Caco-2 (cell line): ENCODE measurements around the gene LIPH. TPM values are rescaled to one million over a fixed set of nuclear protein-coding genes. Genes with fewer than 3 reads are reported as not detected.

ENCODE experiments used
- BruUV-seq: library from RNA; stranded (reverse); fragments of 400-500 nt; replicated peaks from 2 replicates; lab custom pipeline; 2021; lab: Mats Ljungman, UMichigan
- CTCF ChIA-PET: fragments of 300-600 bp; sonication (Branson Sonifier 250); formaldehyde crosslinking; loops from one replicate; lab custom pipeline; 2022; ENCODE audit warnings: antibody characterized with exemption; lab: Charles Lee
- POLR2A ChIA-PET: fragments of 300-600 bp; sonication (Branson Sonifier 250); formaldehyde crosslinking; loops from one replicate; lab custom pipeline; 2022; ENCODE audit warnings: antibody characterized with exemption; lab: Charles Lee
- DNase-seq, 2 experiments: peaks; one replicate each; pipeline versions ENCODE4 v3.0.0 to v3.0.0-alpha.2; 2020 to 2022
- H3K27me3 ChIP-seq: replicated peaks from 2 replicates; pipeline ENCODE4 v1.6.0; 2011; ENCODE audit warnings: low read length; ENCODE audit not compliant: control insufficient read depth, insufficient read depth
- H3K36me3 ChIP-seq: 2 replicates; pipeline ENCODE4 v1.5.1; 2011; ENCODE audit warnings: low read length; ENCODE audit not compliant: control insufficient read depth, insufficient read depth
- H3K4me1 ChIP-seq: fragments of 250-450 bp; sonication (Bioruptor Pico); 2 replicates; pipeline ENCODE4 v1.5.1; 2020; ENCODE audit warnings: mild to moderate bottlenecking
- H3K4me3 ChIP-seq: 2 replicates; pipeline ENCODE4 v1.5.1; 2011; ENCODE audit warnings: low read depth, mild to moderate bottlenecking, control low read depth, low read length
- H3K9me3 ChIP-seq: fragments of 250-450 bp; sonication (Bioruptor Pico); 2 replicates; pipeline ENCODE4 v1.5.1; 2020; ENCODE audit warnings: mild to moderate bottlenecking, moderate library complexity
- H3K27ac Mint-ChIP-seq: one replicate; pipeline ENCODE4 v1.8.0; 2022; ENCODE audit warnings: mixed read lengths; ENCODE audit not compliant: unreplicated experiment
- H3K27me3 Mint-ChIP-seq: one replicate; pipeline ENCODE4 v1.8.0; 2022; ENCODE audit warnings: mixed read lengths; ENCODE audit not compliant: insufficient read depth, unreplicated experiment
- H3K36me3 Mint-ChIP-seq: one replicate; pipeline ENCODE4 v1.8.0; 2022; ENCODE audit warnings: mild to moderate bottlenecking, mixed read lengths; ENCODE audit not compliant: insufficient read depth, unreplicated experiment
- H3K4me1 Mint-ChIP-seq: one replicate; pipeline ENCODE4 v1.8.0; 2022; ENCODE audit warnings: low read depth, mixed read lengths; ENCODE audit not compliant: unreplicated experiment
- H3K4me3 Mint-ChIP-seq: one replicate; pipeline ENCODE4 v1.8.0; 2022; ENCODE audit warnings: mild to moderate bottlenecking, moderate library complexity, mixed read lengths; ENCODE audit not compliant: unreplicated experiment
- H3K9me3 Mint-ChIP-seq: one replicate; pipeline ENCODE4 v1.8.0; 2022; ENCODE audit warnings: mixed read lengths; ENCODE audit not compliant: unreplicated experiment
- intact Hi-C: fragments of 100-400 bp; cut with micrococcal nuclease; formaldehyde crosslinking; loops from one replicate; pipeline ENCODE4 v1.10.0; 2022; ENCODE audit not compliant: unreplicated experiment
- total RNA-seq: library from RNA; stranded (reverse); gene quantifications from 2 replicates; pipeline ENCODE4 v1.2.3, GENCODE V29; 2022
- TF ChIP-seq, protein P1 (sequence below), 2 experiments: fragments of 200-600 bp in 1 of 2; IDR thresholded peaks; 1 replicate in 1 of 2; 2 replicates in 1 of 2; pipeline versions ENCODE4 v1.5.1 to v1.8.0; 2011 to 2022; ENCODE audit warnings: antibody characterized with exemption in 1 of 2, control low read depth in 1 of 2, inconsistent platforms in 1 of 2, low read depth in 1 of 2, low read length in 1 of 2, mild to moderate bottlenecking in 1 of 2, moderate library complexity in 1 of 2; ENCODE audit not compliant: insufficient read depth in 1 of 2, severe bottlenecking in 1 of 2, unreplicated experiment in 1 of 2

LIPH gene
- total RNA-seq, 1 experiment from 2014 or later, result 6.1 TPM

DNA sequence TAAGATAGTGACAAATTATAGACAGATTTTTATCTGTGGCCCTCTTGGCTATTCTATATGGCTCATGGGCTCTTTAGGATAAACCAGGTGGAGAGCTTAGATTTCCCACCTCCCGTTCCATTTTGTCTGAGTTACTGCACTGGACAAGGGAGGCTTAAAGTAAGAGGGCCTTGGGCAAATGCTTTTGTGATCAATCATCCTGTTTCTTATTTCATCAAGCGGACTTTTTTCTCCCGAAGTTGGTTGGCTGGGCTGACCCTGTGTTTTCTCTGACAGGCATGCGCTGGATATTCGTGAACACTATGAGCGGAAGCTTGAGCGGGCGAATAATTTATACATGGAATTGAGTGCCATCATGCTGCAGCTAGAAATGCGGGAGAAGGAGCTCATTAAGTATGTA lies 86.9 kb downstream of the LIPH start:
- Mint-ChIP-seq H3K36me3 (peaks cover 10% of the 10 kb centered on the region), H3K9me3 (no peaks in the 10 kb centered on the region), H3K4me1 (no peaks in the 10 kb centered on the region), H3K27me3 (no peaks in the 10 kb centered on the region), H3K27ac (no peak overlapping the region), H3K4me3 (no peak overlapping the region)
- ChIA-PET POLR2A (no interaction called here), CTCF (no interaction called here)
- Histone ChIP-seq H3K9me3 (no peaks in the 10 kb centered on the region), H3K27me3 (no peaks in the 10 kb centered on the region), H3K36me3 (no peaks in the 10 kb centered on the region), H3K4me3 (no peak overlapping the region), H3K4me1 (no peaks in the 10 kb centered on the region)
- TF ChIP-seq, protein P1, sequence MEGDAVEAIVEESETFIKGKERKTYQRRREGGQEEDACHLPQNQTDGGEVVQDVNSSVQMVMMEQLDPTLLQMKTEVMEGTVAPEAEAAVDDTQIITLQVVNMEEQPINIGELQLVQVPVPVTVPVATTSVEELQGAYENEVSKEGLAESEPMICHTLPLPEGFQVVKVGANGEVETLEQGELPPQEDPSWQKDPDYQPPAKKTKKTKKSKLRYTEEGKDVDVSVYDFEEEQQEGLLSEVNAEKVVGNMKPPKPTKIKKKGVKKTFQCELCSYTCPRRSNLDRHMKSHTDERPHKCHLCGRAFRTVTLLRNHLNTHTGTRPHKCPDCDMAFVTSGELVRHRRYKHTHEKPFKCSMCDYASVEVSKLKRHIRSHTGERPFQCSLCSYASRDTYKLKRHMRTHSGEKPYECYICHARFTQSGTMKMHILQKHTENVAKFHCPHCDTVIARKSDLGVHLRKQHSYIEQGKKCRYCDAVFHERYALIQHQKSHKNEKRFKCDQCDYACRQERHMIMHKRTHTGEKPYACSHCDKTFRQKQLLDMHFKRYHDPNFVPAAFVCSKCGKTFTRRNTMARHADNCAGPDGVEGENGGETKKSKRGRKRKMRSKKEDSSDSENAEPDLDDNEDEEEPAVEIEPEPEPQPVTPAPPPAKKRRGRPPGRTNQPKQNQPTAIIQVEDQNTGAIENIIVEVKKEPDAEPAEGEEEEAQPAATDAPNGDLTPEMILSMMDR (IDR thresholded peaks at IDR 0.05; ENCODE audit: insufficient read depth in 1 of 2, low read depth in 1 of 2, low read length in 1 of 2, severe bottlenecking in 1 of 2, unreplicated experiment in 1 of 2), result no peak
- no peak for DNase-seq
- no TSS peak for BruUV-seq
- intact Hi-C loops, result no loop called here

DNA sequence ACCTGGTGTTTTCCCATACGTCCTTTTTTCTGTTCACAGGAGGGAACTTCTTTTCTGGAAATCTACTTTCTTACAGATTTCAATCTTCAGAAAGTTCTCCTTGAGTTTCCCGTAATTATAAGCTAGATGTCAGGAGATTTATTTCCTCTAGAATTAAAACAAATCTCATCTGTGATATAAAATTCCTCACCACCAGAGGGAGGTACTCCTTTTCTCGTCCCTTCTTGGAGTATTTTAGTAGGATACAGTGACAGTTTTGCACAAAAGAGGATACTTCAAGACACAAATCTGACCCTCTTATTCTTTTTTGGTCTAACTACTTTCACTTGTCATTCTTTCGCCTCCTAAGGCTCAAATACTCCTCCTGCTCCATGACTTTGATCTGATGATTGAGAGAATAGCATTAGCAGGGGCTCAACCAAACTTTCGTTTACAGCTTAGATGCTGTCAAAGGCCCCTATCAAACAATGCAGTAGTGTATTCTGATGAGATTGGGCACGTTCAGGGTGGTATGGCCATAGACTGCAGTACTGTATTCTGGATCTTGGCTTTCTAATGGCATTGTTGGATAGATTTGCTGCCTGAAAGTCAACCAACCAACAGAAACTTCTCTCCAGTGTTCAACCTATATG lies 91.6 kb downstream of the LIPH start:
- peak in 1 of 2 experiments; percentile 34 for DNase-seq
- Histone ChIP-seq H3K4me1 (no peaks in the 10 kb centered on the region), H3K4me3 (no peak overlapping the region), H3K27me3 (no peaks in the 10 kb centered on the region), H3K36me3 (no peaks in the 10 kb centered on the region), H3K9me3 (no peaks in the 10 kb centered on the region)
- no peak overlapping the region for H3K27ac Mint-ChIP-seq
- peaks cover 11% of the 10 kb centered on the region for H3K36me3 Mint-ChIP-seq
- intact Hi-C loops, result loop anchor here (1.0 to 5.0 kb wide), 4 partner anchors 38 to 116 kb away; partner anchors contain the start of gene TMEM41A
- no peak overlapping the region for H3K4me3 Mint-ChIP-seq
- ChIA-PET POLR2A (no interaction called here), CTCF (interaction anchor here (0.9 to 1.9 kb wide), 6 partner anchors 20 to 125 kb away, joined by 3 to 14 read pairs (median 4); partner anchors contain the start of genes SENP2 and TMEM41A)
- H3K9me3 Mint-ChIP-seq, result no peaks in the 10 kb centered on the region
- TF ChIP-seq, protein P1 (IDR thresholded peaks at IDR 0.05; ENCODE audit: insufficient read depth in 1 of 2, low read depth in 1 of 2, low read length in 1 of 2, severe bottlenecking in 1 of 2, unreplicated experiment in 1 of 2), result peak; percentile 25 to 33
- no peaks in the 10 kb centered on the region for H3K4me1 Mint-ChIP-seq
- H3K27me3 Mint-ChIP-seq, result no peaks in the 10 kb centered on the region
- no TSS peak for BruUV-seq

DNA sequence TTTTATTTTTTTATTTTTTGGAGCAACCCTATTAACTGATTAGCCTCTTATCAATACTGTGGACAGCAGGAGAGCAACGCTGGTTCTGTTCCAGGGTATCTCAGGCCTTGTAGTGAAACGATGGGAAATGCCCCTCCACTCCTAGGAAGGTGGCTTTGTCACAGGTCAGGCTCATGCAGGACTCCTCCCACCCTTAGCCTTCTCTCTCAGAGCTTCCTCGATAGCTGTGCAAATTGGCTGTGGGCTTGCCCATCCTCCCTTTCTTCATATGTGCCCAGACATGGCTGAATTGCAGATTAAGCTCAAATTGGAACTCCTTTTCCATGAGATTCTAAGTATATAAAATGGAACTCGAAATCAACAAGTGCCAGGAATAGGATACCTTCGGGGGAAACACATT lies 92.1 kb downstream of the LIPH start:
- peaks cover 11% of the 10 kb centered on the region for H3K36me3 Mint-ChIP-seq
- CTCF ChIA-PET, result interaction anchor here (0.9 to 1.9 kb wide), 4 partner anchors 20 to 114 kb away, joined by 3 to 14 read pairs (median 5); no protein-coding TSS in a partner anchor
- no peak for DNase-seq
- intact Hi-C loops, result loop anchor here (1.0 to 5.0 kb wide), 4 partner anchors 38 to 117 kb away; partner anchors contain the start of gene TMEM41A
- H3K27me3 ChIP-seq, result no peaks in the 10 kb centered on the region
- POLR2A ChIA-PET, result no interaction called here
- H3K27me3 Mint-ChIP-seq, result no peaks in the 10 kb centered on the region
- BruUV-seq, result no TSS peak
- TF ChIP-seq, protein P1 (IDR thresholded peaks at IDR 0.05; ENCODE audit: insufficient read depth in 1 of 2, low read depth in 1 of 2, low read length in 1 of 2, severe bottlenecking in 1 of 2, unreplicated experiment in 1 of 2), result no peak
- no peak overlapping the region for H3K27ac Mint-ChIP-seq
- H3K4me1 ChIP-seq, result no peaks in the 10 kb centered on the region
- H3K9me3 Mint-ChIP-seq, result no peaks in the 10 kb centered on the region
- no peak overlapping the region for H3K4me3 Mint-ChIP-seq
- H3K36me3 ChIP-seq, result no peaks in the 10 kb centered on the region
- no peaks in the 10 kb centered on the region for H3K4me1 Mint-ChIP-seq
- no peak overlapping the region for H3K4me3 ChIP-seq
- no peaks in the 10 kb centered on the region for H3K9me3 ChIP-seq
